ENCODE data around the gene RUNX1. TPM values are rescaled to one million over a fixed set of nuclear protein-coding genes. Genes with fewer than 3 reads are reported as not detected.
A peak's percentile ranks its signal among the peaks of the same experiment; 100 is the strongest.
"Not testable (repeated sequence)": the region's sequence is repeated elsewhere in the genome, so short reads cannot be mapped to it uniquely, and the experiment has no call there.

RUNX1 gene
- total RNA-seq, 1 donor from 2014 or later: 109 TPM

DNA sequence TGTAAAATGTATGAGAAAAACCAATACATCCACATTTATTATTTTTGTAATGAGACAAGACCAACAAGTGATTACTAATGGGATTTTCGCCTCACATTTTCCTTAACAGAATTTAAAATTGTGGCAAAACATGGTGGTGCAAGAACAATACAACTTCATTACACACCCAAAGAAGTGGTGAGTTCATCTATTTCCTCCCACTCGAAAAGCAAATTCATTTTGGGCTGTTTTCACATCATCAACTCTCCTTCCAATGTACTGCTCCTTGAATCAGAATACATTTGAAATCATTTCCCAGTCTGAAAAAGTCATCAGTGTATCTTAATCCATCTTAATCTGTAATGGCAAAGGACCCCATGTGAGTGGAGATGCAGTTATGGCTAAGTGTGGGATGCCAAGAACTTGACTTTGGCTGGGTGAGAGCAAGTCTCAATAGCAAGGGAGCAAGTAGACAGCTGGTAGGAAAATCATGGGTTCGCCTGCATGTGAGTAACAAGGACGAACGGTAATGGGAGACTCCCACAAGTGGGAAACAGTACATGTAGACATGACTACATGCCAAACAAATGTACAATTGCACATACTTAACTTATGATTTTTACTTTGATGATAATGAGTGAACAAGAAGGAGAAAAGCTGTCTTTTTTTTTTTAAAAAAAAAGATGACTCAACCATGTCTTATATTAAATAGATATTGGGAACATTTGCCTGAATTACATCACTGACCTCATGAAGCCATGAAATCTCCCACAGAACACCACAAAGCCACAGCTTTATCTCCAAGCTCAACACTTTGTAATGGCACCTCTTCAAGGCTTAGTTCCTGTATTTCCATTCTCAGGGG lies 46.0 kb downstream of the RUNX1 start:
- ATAC-seq: no peak
- DNase-seq (ENCODE audit: low spot score): no peak
- intact Hi-C loops (cut with DNase I): no loop called here

DNA sequence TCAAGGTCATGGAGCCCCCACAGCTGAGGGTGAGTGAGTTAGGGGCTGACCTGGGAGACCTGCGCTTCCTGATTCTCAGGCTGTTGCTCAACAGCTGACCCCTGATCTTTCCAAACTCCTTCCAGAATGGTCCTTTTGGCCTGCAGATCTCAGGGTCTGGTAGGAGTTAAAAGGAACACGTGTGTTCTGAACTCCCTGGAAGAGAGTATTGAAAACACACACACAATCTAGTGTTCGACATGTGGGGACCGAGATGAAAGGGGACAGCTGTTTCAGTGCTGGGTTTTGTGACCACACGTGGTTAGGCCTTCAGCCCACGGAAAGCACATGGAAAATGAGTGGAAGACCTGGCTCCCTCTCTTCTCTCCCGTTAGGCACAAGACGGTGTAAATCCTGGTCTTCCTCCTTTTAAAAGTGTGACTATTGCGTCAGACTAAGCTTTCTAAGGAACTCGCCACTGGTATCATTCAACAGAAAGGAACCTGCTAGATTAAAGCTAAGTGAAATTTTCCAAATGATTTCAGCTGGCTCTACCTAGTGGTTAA lies 49.6 kb downstream of the RUNX1 start:
- ATAC-seq (peak; percentile 42), DNase-seq (ENCODE audit: low spot score) (no peak)
- intact Hi-C loops (cut with DNase I): no loop called here

DNA sequence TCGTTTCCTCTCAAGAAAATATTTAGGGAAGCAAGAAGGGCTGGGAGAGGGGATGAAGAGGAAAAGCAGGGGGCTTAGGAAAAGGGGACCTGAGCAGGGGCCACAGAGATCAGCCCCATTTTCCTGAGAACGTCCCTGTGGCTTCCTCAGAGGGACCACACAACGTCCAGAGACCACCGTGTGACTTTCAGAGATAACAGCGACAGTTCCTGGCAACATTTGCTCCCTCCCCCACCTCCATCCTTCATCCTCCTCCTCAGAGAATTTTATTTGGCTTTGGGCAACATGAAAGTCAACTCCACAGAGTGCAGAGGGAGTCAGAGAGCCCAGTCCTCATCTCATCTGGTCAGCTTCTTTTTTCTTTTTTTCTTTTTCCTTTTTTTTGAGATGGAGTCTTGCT lies 50.9 kb downstream of the RUNX1 start:
- no peak for ATAC-seq
- intact Hi-C loops (cut with DNase I): no loop called here
- no peak for DNase-seq (ENCODE audit: low spot score)

DNA sequence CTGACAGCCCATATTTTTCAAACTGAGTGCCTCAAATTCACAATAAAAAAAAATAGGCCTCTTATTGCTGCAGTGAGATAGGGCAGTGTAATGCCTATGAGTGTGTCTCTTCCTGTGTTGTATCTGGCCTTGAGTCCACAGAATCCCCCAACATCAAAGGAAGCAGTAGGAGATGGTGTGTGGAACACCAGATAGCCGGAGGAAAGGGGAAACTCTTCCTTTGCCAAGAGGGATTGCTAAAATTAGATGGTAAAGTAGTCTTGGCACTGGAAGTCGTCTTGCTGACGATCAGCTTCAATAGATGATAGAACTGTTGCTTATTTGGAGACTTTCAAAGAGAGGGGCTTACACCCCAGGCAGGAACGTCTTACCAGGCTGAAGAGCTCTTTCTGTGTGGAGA lies 51.8 kb downstream of the RUNX1 start:
- intact Hi-C loops (cut with DNase I): no loop called here
- ATAC-seq: no peak

DNA sequence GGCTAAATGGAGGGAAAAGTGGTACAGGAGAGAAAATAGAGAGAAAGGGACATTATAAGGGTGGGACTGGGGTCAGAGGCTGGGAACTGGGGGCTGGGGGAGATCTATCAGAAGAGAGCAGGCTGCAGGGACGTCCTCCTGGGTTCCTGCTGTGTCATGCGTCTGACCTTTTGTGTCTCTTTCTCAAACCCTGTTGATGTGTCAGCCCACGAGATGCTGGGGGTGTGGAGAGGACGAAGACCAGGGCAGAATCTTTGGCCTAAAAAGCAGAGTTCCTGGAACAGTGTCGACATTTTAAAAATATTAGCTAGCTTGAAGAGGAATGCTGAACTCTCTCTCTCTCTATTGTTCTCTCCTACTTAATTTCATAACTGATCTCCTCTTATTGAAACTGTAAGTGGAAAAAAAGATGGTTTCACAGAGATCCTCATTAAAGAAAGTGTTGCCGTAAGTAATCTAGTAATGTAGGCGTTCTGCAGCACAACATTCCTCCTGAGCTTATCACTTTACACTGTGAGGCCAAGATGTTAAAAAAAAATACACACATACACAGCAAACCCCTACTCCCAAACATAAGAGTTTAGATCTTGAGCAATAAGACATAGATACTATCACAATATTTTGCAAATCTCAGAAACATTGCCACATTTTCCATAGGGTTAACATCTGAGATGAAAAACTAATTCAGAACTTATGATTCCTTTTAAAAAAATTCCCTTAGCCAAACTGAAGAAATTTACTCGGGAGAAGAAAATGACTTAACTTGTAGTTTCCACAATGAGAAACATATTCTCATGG lies 52.6 kb downstream of the RUNX1 start:
- peak; percentile 85 for ATAC-seq
- DNase-seq (ENCODE audit: low spot score): no peak
- intact Hi-C loops (cut with DNase I): no loop called here

More for the DNA sequence above, 51.8 kb downstream of the RUNX1 start:
- DNase-seq (ENCODE audit: low spot score): no peak

DNA sequence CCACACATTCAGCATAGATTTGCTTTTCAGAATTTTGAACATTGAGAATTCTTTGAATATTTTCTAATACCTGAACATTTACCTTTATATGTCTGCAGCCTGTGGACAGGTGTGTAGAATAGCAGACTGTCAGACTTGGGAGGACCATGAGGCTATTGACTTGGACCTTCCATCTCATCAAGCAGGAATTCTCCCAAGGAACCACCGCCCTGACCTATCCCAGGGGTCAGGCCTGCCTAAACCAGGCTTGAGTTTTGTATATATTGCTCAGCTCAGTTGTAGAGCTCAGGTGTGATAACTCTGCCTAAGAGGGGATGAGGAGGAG lies 53.2 kb downstream of the RUNX1 start:
- DNase-seq (ENCODE audit: low spot score) (no peak), ATAC-seq (no peak)
- intact Hi-C loops (cut with DNase I): no loop called here

DNA sequence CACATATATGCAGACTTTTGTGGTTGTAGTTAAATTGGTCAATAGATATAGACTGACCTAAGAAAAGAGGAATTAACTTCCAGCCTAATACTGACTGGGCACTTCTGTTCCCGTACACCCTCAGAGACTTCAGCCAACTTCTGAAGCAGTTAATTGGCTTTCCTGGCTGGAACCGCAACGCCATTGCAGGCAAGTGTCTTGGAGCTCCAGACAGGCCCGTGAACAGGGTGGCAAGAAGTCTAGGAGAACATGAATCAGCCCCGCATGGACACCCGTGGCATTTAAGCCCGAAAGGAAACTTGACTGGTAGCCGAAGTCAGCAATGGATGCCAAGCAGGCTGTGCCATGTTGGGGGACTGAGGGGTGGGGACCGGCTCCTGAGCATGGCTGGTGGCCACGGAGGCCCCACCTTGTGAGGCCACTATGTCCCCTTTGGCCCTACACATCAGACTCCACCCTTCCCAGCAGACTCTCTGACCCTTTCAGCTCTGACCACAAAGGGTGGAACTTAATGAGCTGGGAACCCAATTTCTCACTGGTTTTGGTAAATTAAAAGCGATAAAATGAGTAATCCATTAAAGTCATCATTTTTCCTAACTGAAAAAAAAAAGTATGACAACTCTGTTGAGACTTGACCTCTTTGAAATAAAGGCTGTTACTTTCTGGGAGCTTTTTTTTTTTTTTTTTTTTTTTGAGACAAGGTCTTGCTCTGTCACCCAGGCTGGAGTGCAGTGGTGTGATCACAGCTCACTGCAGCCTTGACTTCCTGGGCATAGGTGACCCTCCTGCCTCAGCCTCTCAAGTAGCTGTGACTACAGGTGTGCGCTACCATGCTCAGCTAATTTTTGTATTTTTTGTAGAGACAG lies 54.1 kb downstream of the RUNX1 start:
- intact Hi-C loops (cut with DNase I): no loop called here
- DNase-seq (ENCODE audit: low spot score) (no peak), ATAC-seq (no peak)

DNA sequence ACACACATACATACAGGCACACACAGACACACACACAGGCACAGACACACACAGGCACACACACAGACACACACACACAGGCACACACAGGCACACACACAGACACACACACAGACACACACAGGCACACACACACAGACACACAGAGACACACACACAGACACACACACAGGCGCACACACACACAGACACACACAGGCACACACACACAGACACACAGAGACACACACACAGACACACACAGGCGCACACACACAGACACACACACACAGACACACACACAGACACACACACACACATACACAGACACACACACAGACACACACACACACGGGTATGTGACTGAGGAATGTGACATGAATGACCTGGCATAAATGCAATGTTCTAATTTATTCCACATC lies 55.6 kb downstream of the RUNX1 start:
- DNase-seq (ENCODE audit: low spot score); ATAC-seq; intact Hi-C loops (cut with DNase I): not testable (repeated sequence)

DNA sequence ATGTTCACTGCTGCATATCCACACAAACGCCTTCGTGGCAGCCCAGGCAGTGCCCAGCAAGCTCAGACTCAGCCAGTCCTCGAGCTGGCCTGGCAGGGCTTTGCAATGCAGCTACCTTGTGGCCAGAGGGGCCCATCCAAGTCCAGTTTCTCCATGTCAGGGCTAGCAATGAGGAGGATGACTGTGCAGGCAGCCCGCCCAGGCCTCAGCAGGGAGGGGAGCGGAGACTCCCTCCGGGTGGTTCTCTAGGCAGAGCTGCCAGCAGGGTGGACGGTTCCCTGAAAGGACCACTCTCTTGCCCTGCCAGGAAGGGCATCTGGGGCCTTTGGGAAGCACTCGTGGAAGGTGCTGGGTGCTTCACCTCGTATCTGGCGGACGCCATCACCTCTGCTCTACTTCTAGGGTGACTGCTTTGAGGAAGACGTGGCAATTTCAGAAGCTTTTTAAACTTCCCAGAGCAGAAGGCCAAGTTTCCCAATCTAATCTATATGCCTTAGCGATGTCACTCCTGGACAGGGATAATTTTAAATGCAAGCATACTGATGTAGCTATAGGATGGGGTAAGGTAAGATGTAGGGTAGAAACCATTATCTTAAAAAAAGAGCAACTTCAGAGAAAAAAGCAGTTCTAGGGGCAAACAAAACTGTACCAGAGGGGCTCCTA lies 56.2 kb downstream of the RUNX1 start:
- peak; percentile 18 for ATAC-seq
- no peak for DNase-seq (ENCODE audit: low spot score)
- intact Hi-C loops (cut with DNase I): no loop called here

DNA sequence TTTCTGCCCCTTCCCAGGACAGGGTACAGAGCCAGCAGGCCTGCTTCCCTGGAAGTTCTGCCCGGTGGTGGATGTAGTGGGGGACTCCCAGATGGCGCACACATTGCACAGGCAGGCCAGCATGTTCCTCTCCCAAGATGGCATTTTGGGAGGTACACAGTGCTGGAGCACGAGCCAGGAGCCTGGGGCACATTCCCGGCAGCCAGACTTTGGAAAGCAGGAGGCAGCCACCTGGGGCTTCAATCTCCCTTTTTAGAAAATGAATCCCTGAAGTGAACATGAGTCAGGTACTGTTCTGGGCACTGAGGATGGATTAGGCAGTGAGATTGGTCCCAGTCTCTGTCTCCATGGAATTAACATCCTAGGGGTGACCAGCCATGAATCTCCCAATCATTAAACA lies 56.9 kb downstream of the RUNX1 start:
- intact Hi-C loops (cut with DNase I): no loop called here
- DNase-seq (ENCODE audit: low spot score): no peak
- ATAC-seq: no peak

DNA sequence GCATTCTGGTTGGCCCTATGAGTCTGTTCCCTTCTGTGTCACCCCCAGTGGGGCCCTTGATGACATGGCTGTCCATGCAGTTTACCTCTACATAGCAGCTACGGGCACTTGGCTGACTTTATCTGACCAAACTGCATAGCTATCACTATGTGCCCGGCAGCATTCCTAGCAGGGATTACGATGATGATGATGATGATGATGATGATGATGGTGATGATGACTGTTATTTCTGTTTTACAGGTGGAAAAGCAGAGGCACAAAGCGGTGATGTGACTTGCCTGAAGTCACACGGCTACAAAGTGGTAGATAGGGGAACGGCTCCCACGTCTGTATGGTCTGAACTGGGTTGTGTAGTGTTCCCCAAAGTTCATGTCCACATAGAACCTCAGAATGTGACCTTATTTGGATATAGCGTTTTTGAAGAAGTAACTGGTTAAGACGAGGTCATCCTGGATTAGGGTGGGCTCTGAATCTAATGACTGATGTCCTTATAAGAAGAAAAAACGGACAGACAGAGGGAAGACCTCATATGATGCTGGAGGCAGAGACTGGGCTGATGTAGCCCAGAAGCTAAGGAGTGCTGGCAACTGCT lies 57.6 kb downstream of the RUNX1 start:
- intact Hi-C loops (cut with DNase I): no loop called here
- no peak for ATAC-seq
- DNase-seq (ENCODE audit: low spot score): no peak

DNA sequence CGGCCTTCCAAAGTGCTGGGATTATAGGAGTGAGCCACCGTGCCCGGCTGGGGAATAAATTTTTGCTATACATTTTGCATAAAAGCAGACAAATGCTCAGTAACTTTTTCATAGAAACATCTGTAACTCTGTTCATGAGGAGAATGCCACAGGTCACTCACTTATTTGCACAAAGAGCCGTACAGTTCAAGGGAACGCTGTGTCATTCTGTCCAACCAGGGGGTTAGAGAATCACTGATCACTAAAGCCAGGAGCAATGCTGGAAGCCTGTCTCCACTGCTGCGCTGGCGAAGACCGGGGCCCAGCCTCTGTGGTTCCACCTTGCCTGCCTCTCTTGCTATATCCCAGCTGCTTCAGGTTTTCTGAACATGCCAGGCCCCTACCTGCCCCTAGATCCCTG lies 58.3 kb downstream of the RUNX1 start:
- DNase-seq (ENCODE audit: low spot score) (no peak), ATAC-seq (no peak)
- intact Hi-C loops (cut with DNase I): no loop called here

DNA sequence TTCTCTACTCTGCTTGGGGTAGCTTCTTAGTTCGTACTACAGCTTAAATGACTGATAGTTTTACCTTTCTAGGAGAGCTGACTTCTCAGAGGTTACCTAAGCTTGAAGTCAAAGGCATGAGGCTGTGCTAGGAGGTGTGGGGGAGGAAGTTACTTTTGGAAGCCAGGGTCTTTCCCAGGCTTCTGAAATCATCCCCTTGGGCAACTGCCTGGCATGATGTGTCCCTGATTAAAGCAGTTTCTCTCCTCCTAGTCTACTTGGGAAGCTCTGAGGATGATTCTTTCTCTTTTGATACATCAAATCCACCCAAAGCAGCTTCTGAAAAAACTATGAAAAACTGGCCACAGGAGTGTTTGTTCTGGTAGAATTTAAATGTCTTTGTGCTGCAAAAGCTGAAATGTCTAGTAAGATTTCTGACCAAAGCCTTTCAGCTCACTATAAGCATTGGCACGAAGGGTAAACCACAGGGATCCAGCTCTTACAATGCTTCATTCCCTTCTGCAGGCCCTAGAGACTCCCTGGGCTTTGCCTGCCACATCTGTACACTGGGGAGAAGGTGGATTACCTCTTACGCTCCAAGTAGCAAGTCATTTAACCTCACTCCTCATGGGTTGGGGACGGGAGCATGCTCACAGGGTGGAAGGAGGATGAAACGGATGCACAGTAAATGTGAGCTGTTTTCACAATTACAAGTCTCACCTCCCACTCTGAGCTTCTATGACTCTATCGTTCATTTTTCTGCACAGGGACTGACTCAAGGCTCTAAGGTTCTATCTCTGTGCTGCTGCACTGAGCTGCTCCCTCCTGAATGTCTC lies 59.6 kb downstream of the RUNX1 start:
- DNase-seq (ENCODE audit: low spot score) (no peak), ATAC-seq (no peak)
- intact Hi-C loops (cut with DNase I): no loop called here

DNA sequence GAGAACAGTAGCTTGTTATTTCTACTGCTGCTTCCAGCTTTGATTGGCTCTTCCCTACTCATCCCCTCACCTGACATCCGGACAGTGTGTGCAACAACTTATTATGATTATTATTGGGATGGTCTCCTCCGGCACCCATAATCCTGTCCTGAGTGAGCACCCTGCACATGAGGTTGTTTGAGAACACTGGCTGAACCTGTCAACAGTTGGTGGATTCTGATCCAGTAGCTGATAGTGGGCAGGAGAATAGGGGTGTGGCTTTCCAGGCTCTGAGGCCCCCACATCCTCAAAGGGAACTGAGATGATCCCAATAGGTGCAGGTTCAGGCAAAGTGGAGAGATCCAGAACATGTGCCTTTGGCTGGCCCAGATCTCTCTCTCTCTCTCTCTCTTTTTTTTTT lies 60.5 kb downstream of the RUNX1 start:
- intact Hi-C loops (cut with DNase I): no loop called here
- ATAC-seq: no peak
- no peak for DNase-seq (ENCODE audit: low spot score)

DNA sequence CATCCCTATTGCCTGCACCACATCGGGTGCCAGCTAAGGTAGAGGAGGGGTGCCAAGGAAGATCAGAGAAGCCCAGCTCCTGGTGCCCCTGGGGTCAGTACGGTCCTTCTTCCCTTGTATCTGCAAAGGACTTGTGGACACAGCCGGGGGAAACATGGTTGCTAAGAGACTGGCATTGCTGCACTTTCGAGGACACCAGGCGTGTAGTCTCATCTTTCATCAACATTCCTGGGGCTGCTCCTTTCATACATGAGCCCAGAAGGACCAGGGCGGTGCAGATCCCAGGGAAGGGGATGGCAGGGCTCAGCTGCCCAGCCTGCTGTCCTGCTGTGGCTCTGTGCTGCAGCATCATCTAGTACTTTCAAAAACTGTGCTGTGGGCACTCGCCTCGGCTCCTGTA lies 61.0 kb downstream of the RUNX1 start:
- DNase-seq (ENCODE audit: low spot score): no peak
- intact Hi-C loops (cut with DNase I): no loop called here
- ATAC-seq: no peak

DNA sequence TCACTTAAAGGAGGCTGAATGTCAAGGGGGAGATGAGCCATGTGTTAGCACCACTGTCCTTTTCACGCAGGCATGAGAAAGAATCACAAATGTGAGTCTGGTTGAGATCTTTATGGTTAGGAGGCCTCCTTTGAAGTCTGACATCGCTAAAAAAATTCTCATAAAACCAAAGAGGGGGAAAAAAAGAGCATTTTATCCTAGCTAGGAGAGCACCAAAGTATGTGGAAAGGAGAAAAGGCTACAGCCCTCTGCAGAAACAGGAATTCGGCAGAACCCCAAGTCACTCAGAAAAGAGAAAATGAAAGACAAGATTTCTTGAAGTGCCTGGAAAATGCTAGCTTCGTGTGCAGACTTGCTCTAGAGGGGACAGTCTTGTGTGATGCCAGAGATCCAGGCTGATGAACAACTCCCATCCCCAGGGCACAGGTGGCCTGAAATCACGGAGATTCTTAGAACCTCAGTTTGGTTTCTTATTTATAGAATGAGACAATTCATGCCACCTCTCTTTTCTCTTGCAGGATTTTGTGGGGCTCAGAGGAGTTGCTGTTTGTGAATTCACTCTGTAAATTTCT lies 61.5 kb downstream of the RUNX1 start:
- ATAC-seq (no peak), DNase-seq (ENCODE audit: low spot score) (no peak)
- intact Hi-C loops (cut with DNase I): no loop called here
